Inflammatory macrophage treated with lipopolysaccharide for 1 hour (primary cell): ENCODE data around the gene CADM4.
A peak's percentile ranks its signal among the peaks of the same experiment; 100 is the strongest.
"Not testable (repeated sequence)": the region's sequence is repeated elsewhere in the genome, so short reads cannot be mapped to it uniquely, and the experiment has no call there.

Experiments
- DNase-seq, 2 donors: peaks; one replicate each; pipeline ENCODE4 v3.0.0-alpha.2; 2020 to 2022

Gene CADM4

GRCh38 chr19:43660971-43661360, 21.3 kb upstream of the CADM4 start:
- no peak for DNase-seq

GRCh38 chr19:43660301-43660970, 20.8 kb upstream of the CADM4 start:
- DNase-seq = no peak

GRCh38 chr19:43658494-43658893, 18.8 kb upstream of the CADM4 start:
- no peak for DNase-seq

- DNase-seq = no peak
Measured at GRCh38 chr19:43658001-43658400, 18.4 kb upstream of the CADM4 start.

GRCh38 chr19:43656436-43656835, 16.8 kb upstream of the CADM4 start:
- DNase-seq = no peak

- DNase-seq = no peak
Measured at GRCh38 chr19:43652546-43652874, 12.9 kb upstream of the CADM4 start.

- DNase-seq = peak in 1 of 2 donors; percentile 68
Measured at GRCh38 chr19:43651758-43652545, 12.3 kb upstream of the CADM4 start.

- not testable (repeated sequence) for DNase-seq
Measured at GRCh38 chr19:43650276-43650675, 10.6 kb upstream of the CADM4 start.

GRCh38 chr19:43649514-43649913, 9.9 kb upstream of the CADM4 start:
- no peak for DNase-seq

GRCh38 chr19:43648633-43649032, 9.0 kb upstream of the CADM4 start:
- no peak for DNase-seq

- no peak for DNase-seq
Measured at GRCh38 chr19:43644181-43644580, 4.5 kb upstream of the CADM4 start.

GRCh38 chr19:43643326-43643725, 3.7 kb upstream of the CADM4 start:
- DNase-seq = no peak

- DNase-seq = no peak
Measured at GRCh38 chr19:43642531-43642930, 2.9 kb upstream of the CADM4 start.

- DNase-seq = no peak
Measured at GRCh38 chr19:43641333-43641732, 1.7 kb upstream of the CADM4 start.

GRCh38 chr19:43640424-43640757, 741 bp upstream of the CADM4 start:
- DNase-seq = no peak

GRCh38 chr19:43638995-43639518, 593 bp downstream of the CADM4 start:
- no peak for DNase-seq

- DNase-seq = no peak
Measured at GRCh38 chr19:43638214-43638994, 1.2 kb downstream of the CADM4 start.

- no peak for DNase-seq
Measured at GRCh38 chr19:43636121-43636683, 3.4 kb downstream of the CADM4 start.

GRCh38 chr19:43635561-43635940, 4.1 kb downstream of the CADM4 start:
- DNase-seq = not testable (repeated sequence)

GRCh38 chr19:43634872-43635560, 4.6 kb downstream of the CADM4 start:
- DNase-seq = no peak

GRCh38 chr19:43634506-43634871, 5.2 kb downstream of the CADM4 start:
- no peak for DNase-seq

GRCh38 chr19:43634068-43634467, 5.6 kb downstream of the CADM4 start:
- no peak for DNase-seq

- DNase-seq = no peak
Measured at GRCh38 chr19:43633520-43633919, 6.1 kb downstream of the CADM4 start.
